ENCODE data around the gene CNTNAP2. TPM values are rescaled to one million over a fixed set of nuclear protein-coding genes. Genes with fewer than 3 reads are reported as not detected.

The CNTNAP2 gene
- total and polyA plus RNA-seq, 4 donors = 0.14 to 2.3 (median 1.1) TPM

DNA sequence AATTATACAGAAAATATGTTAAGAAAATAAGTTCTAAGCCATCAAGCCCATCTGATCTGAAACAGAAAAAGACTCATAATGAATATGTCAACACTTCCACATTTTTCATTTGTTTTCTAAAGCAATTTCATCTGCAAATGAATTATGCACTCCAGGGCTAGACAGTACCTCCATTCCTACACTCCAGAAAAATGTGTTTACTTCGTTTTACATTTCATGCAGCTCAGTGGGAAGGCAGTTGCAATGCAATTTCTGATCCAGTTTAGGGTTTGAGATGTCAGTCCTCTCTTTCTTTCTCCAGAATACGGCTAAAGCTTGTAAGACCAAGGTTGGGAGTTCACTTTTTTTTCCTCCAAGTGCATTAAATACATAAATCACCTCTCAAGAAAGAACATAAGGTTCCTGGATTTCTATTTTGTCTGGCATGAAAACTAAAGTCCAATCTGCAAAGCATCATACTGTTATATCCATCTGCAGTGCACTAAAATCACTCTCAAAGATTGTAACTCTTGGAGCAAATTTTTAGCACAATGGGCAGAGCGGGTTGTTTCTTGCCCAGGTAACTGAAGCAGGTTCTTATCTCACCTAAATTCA lies 2125.2 kb downstream of the CNTNAP2 start (continued):
- no peak for TF ChIP-seq REST (IDR thresholded peaks at IDR 0.05)
- TF ChIP-seq TAF1 (conservative IDR thresholded peaks at IDR 0.05) = no peak

- H3K36me3 ChIP-seq (ENCODE audit: control insufficient read depth in 4 of 4, insufficient read depth in 3 of 4, low read depth in 1 of 4, low read length in 3 of 4) = no peaks in the 10 kb centered on the region
Observed at GRCh38 chr7:148242294-148242821, 2125.8 kb downstream of the CNTNAP2 start.

DNA sequence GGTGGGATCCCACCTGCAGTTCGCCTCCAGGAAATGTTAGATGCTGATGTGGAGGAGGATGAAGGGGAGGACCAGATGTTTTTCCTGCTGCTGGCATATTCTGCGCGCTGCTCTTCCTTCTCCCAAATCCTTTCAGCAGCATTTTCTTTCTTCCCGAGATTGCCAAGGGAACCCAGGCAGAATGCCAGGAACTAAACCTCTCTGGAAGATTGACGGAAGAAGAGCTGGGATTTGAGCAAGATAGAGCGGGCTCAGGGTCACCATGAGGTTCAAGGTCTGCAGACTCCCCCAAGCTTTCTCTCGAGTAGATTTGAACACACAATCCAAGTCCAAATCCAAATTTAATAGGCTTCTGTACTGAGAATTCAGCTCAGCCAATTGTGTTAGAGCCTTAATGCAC lies 2128.8 kb downstream of the CNTNAP2 start:
- WGBS = 67% methylated on average over 7 of the region's 7 CpGs
- H3K9me3 ChIP-seq (ENCODE audit: control insufficient read depth in 4 of 4, low read length in 3 of 4) = no peaks in the 10 kb centered on the region
- no peak for TF ChIP-seq YY1 (IDR thresholded peaks at IDR 0.05)
- no peak for TF ChIP-seq NR2F2 (IDR thresholded peaks at IDR 0.05)
- TF ChIP-seq MAX (IDR thresholded peaks at IDR 0.05) = no peak
- no peak for TF ChIP-seq ATF3 (IDR thresholded peaks at IDR 0.05)
- no peak for TF ChIP-seq RAD21 (IDR thresholded peaks at IDR 0.05)
- no peak for TF ChIP-seq FOXA2 (IDR thresholded peaks at IDR 0.05)
- no peak for TF ChIP-seq EGR1 (IDR thresholded peaks at IDR 0.05; ENCODE audit: low read depth in 2 of 2)
- TF ChIP-seq REST (IDR thresholded peaks at IDR 0.05) = no peak
- TF ChIP-seq RXRA (IDR thresholded peaks at IDR 0.05) = no peak
- TF ChIP-seq TAF1 (conservative IDR thresholded peaks at IDR 0.05) = no peak
- no peak for TF ChIP-seq GABPA (IDR thresholded peaks at IDR 0.05 in 1 of 2, conservative IDR thresholded peaks at IDR 0.05 in 1 of 2)
- TF ChIP-seq JUND (IDR thresholded peaks at IDR 0.05) = no peak
- TF ChIP-seq HNF4A (conservative IDR thresholded peaks at IDR 0.05) = no peak
- TF ChIP-seq, protein P1, sequence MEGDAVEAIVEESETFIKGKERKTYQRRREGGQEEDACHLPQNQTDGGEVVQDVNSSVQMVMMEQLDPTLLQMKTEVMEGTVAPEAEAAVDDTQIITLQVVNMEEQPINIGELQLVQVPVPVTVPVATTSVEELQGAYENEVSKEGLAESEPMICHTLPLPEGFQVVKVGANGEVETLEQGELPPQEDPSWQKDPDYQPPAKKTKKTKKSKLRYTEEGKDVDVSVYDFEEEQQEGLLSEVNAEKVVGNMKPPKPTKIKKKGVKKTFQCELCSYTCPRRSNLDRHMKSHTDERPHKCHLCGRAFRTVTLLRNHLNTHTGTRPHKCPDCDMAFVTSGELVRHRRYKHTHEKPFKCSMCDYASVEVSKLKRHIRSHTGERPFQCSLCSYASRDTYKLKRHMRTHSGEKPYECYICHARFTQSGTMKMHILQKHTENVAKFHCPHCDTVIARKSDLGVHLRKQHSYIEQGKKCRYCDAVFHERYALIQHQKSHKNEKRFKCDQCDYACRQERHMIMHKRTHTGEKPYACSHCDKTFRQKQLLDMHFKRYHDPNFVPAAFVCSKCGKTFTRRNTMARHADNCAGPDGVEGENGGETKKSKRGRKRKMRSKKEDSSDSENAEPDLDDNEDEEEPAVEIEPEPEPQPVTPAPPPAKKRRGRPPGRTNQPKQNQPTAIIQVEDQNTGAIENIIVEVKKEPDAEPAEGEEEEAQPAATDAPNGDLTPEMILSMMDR (IDR thresholded peaks at IDR 0.05; ENCODE audit: low read depth, low read length, missing input control) = no peak
- TF ChIP-seq SP1 (IDR thresholded peaks at IDR 0.05) = no peak

More at GRCh38 chr7:148242294-148242821, 2125.8 kb downstream of the CNTNAP2 start:
- DNase-seq (ENCODE audit: low spot score) = no peak
- Histone ChIP-seq H3K9me3 (ENCODE audit: control insufficient read depth in 4 of 4, low read length in 3 of 4) (no peaks in the 10 kb centered on the region), H3K4me1 (ENCODE audit: control insufficient read depth in 4 of 4, insufficient read depth in 4 of 4, low read length in 3 of 4) (peaks cover 0 to 4% (median 0%) of the 10 kb centered on the region in 4 donors), H3K9ac (ENCODE audit: low read depth in 1 of 2, low read length in 2 of 2) (no peak overlapping the region), H3K27me3 (ENCODE audit: control insufficient read depth in 4 of 4, insufficient read depth in 4 of 4, low read length in 3 of 4) (peaks cover 0 to 4% (median 0%) of the 10 kb centered on the region in 4 donors), H3K27ac (ENCODE audit: low read depth in 1 of 2, low read length in 2 of 2) (no peak overlapping the region), H3K4me3 (ENCODE audit: low read depth in 1 of 3, low read length in 3 of 3) (no peak overlapping the region)
- no peak for TF ChIP-seq JUND (IDR thresholded peaks at IDR 0.05)
- peak; percentile 83 to 89 for TF ChIP-seq RAD21 (IDR thresholded peaks at IDR 0.05)
- TF ChIP-seq, protein P1 (IDR thresholded peaks at IDR 0.05; ENCODE audit: low read depth, low read length, missing input control) = peak; percentile 74
- no peak for TF ChIP-seq YY1 (IDR thresholded peaks at IDR 0.05)
- WGBS = 15% methylated on average over 17 of the region's 17 CpGs

More for the DNA sequence above, 2128.8 kb downstream of the CNTNAP2 start:
- no peak overlapping the region for H3K4me3 ChIP-seq (ENCODE audit: low read depth in 1 of 3, low read length in 3 of 3)
- no peak for DNase-seq (ENCODE audit: low spot score)
- no peak overlapping the region for H3K27ac ChIP-seq (ENCODE audit: low read depth in 1 of 2, low read length in 2 of 2)
- H3K9ac ChIP-seq (ENCODE audit: low read depth in 1 of 2, low read length in 2 of 2) = no peak overlapping the region
- peaks cover 0 to 4% (median 0%) of the 10 kb centered on the region in 4 donors for H3K4me1 ChIP-seq (ENCODE audit: control insufficient read depth in 4 of 4, insufficient read depth in 4 of 4, low read length in 3 of 4)
- peaks cover 0 to 4% (median 0%) of the 10 kb centered on the region in 4 donors for H3K27me3 ChIP-seq (ENCODE audit: control insufficient read depth in 4 of 4, insufficient read depth in 4 of 4, low read length in 3 of 4)
- no peaks in the 10 kb centered on the region for H3K36me3 ChIP-seq (ENCODE audit: control insufficient read depth in 4 of 4, insufficient read depth in 3 of 4, low read depth in 1 of 4, low read length in 3 of 4)
